GM15510 (cell line): ENCODE measurements around the gene PLEKHM3.

Source experiments
- POLR2A ChIP-seq: IDR thresholded peaks from 3 replicates; pipeline ENCODE4 v1.6.1; 2011; ENCODE audit warnings: borderline replicate concordance; ENCODE audit not compliant: insufficient read length; ENCODE audit errors: extremely low read depth

The PLEKHM3 gene

GRCh38 chr2:208046686-208047085 is 21.4 kb upstream of the PLEKHM3 start:
- TF ChIP-seq POLR2A: no peak

GRCh38 chr2:208042450-208042849 is 17.1 kb upstream of the PLEKHM3 start:
- TF ChIP-seq POLR2A: no peak

DNA sequence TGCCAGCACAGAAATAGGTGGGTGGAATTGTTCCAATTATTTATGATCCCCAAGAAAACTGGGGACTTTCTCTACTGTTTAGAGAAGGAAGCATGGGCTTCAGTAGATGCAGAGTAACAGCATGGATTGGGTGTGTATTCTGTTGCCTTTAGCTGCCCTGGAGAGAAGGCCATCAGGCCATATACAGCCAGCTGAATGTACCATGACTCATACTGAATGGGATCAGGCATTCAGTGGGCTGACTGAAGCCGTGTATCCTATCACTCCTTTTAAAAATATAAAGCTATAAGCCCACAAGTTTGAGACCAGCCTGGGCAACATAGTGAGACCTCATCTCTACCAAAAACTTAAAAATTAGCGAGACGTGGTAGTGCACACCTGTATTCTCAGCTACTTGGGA is 16.7 kb upstream of the PLEKHM3 start:
- no peak for TF ChIP-seq POLR2A

GRCh38 chr2:208040199-208041171 is 15.2 kb upstream of the PLEKHM3 start:
- TF ChIP-seq POLR2A: no peak

DNA sequence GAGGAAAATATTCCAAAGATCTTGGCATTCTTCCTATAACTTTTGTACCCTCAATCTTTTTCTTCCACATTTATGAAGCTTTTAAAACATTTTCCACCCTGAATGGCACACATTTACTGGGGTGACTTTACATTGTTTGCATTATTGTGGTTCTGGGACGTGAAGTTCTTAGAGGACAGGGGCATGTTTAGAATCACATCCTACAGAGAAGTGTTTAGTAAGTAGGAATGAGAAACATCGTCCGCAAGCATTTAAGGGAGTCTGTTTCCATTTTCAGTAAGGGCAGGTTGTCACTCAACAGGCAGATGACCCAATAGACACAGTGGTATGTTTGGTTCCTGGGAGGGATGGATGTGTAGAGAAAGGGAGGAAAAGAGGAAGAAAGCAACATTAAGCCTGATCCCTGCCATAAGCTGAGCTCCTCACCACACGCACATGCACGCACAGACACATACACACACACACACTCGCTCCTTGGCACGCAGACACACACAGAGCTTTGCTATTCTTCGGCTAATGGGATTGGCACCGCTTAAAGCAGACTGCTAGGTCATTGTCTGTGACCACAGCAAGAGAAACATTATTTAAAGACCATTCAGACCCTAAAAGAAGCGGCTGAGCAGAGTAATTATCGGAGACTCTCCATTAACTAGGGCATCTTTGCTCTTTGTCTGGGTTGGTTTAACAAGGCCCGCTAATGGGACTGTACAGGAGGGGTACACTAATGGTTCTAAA is 14.2 kb upstream of the PLEKHM3 start:
- no peak for TF ChIP-seq POLR2A

DNA sequence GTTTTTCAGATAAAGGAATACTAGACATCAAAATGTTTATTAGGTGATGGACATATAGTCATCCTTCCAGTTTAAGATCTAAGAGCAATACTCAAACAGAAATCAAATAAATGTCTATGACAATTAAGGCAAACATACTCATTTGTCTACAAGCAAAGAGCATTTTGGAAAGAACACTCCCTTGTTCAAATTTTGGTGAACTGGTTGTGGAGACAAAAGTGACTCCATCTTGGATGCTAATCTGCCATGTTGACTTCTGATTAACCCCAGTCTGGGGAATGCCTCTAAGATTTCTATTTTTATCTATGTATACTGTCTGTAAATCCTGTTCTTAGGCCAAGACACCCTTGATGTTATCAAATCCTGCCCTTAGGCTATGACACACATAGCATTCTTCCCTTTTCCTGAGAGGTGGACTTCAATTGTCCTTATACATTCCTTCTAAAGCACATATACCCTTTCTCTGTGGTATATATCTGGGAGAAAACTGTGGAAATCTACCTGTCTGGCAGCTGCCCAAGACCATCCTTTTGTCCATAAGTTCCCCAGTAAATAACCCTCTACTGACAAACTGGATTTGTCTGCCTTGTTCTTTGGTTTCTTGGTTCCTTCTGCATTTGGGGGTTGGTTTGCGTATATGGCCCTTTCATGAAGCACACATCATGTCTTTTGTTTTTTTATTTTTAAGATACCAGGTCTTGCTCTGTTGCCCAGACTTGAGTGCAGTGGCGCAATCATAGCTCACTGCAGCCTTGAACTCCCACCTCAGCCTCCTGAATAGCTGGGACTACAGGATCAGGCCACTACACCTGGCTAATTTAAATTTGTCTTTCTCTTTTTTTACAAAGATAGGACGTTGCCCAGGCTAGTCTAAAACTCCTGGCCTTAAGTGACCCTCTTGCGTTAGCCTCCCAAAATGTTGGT is 12.5 kb upstream of the PLEKHM3 start:
- TF ChIP-seq POLR2A: no peak

- TF ChIP-seq POLR2A: no peak
Observed at GRCh38 chr2:208036357-208036756, 11.0 kb upstream of the PLEKHM3 start.

GRCh38 chr2:208034503-208035140 is 9.3 kb upstream of the PLEKHM3 start:
- TF ChIP-seq POLR2A: no peak

- no peak for TF ChIP-seq POLR2A
Observed at GRCh38 chr2:208033701-208034502, 8.6 kb upstream of the PLEKHM3 start.

DNA sequence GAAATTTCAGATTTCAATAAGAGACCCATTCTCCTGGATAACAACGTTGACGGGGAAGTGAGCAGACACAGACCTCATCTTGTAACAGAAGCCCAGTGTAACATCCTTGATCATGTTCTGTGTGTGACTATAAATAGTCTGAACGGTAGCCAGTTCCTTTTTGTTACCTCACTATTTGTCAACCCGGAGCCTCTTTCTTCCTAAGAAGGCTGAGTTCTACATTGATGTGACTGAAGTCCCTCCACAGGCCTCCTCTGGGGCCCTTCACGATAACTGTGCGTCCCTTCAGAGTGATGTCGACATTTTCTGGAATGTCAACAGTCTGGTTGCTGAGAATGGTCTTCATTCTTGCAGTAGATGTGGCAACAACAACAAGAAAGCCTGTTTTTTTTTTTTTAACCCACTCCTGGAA is 6.3 kb upstream of the PLEKHM3 start:
- no peak for TF ChIP-seq POLR2A

DNA sequence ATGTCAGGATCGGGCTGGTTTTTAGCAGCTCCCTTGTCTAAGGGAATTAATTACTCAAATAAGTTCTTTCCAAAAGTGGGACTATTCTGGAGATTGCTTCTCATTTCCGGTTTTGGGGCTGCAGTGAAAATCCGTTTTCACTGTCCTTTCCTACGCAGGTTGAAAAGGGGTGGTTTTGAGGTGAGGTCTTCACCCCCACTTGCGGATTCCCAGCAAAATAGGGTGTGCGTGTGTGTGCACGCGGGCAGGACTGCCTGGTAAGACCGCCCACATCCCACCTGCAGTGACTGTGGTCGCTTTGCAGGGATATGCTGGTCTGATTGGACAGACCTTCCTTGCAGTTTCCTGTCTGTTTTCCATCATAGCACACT is 472 bp upstream of the PLEKHM3 start:
- no peak for TF ChIP-seq POLR2A

DNA sequence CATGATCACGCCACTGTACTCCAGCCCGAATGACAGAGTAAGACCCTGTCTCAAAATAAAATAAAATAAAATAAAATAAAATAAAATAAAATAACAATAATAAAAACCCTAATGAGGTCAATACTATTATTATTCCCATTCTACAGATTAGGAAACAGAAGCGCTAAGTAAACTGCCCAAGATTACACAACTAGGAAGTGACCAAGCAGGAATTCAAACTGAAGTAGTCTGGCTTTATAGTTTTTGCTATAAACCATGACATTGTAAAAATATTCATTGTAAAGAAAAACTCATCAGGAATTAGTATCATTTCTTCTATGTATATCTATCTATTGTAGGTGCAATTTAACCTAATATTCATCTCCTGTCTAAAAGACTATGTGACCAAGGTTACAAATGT is 1.2 kb downstream of the PLEKHM3 start:
- no peak for TF ChIP-seq POLR2A

GRCh38 chr2:208020253-208020652 is 5.1 kb downstream of the PLEKHM3 start:
- no peak for TF ChIP-seq POLR2A
